IMR-90 (cell line): Measurements from ENCODE around the gene ODAD2.

ENCODE experiments used
- BHLHE40 ChIP-seq: fragments of 150-350 bp; IDR thresholded peaks from 2 replicates; pipeline ENCODE4 v1.6.1; 2016; ENCODE audit warnings: mild to moderate bottlenecking, low read depth, low read length
- CTCF ChIP-seq: conservative IDR thresholded peaks from 2 replicates; pipeline ENCODE4 v1.5.1; 2012; ENCODE audit warnings: mild to moderate bottlenecking, low read depth, low read length, improper control_type of control experiment
- ELK1 ChIP-seq: fragments of 150-350 bp; IDR thresholded peaks from 2 replicates; pipeline ENCODE4 v1.6.1; 2016; ENCODE audit warnings: low read depth, mild to moderate bottlenecking, low read length, moderate library complexity, borderline replicate concordance
- MAFK ChIP-seq: IDR thresholded peaks from 2 replicates; pipeline ENCODE4 v1.6.1; 2012; ENCODE audit warnings: low read depth, low read length, improper control_type of control experiment
- MAZ ChIP-seq: IDR thresholded peaks from 2 replicates; pipeline ENCODE4 v1.6.1; 2012; ENCODE audit warnings: low read depth, mild to moderate bottlenecking, low read length, improper control_type of control experiment, moderate library complexity, borderline replicate concordance
- POLR2A ChIP-seq: IDR thresholded peaks from 2 replicates; pipeline ENCODE4 v1.6.1; 2012; ENCODE audit warnings: mild to moderate bottlenecking, low read depth, low read length
- RCOR1 ChIP-seq: IDR thresholded peaks from 2 replicates; pipeline ENCODE4 v1.6.1; 2012; ENCODE audit warnings: mild to moderate bottlenecking, low read length, improper control_type of control experiment; ENCODE audit not compliant: insufficient replicate concordance
- SMC3 ChIP-seq: fragments of 150-350 bp; IDR thresholded peaks from 2 replicates; pipeline ENCODE4 v1.6.1; 2016; ENCODE audit warnings: low read depth, mild to moderate bottlenecking, antibody characterized with exemption, low read length, moderate library complexity
- USF2 ChIP-seq: fragments of 150-350 bp; IDR thresholded peaks from 2 replicates; pipeline ENCODE4 v1.6.1; 2017; ENCODE audit warnings: mild to moderate bottlenecking, antibody characterized with exemption, low read length, low read depth

DNA sequence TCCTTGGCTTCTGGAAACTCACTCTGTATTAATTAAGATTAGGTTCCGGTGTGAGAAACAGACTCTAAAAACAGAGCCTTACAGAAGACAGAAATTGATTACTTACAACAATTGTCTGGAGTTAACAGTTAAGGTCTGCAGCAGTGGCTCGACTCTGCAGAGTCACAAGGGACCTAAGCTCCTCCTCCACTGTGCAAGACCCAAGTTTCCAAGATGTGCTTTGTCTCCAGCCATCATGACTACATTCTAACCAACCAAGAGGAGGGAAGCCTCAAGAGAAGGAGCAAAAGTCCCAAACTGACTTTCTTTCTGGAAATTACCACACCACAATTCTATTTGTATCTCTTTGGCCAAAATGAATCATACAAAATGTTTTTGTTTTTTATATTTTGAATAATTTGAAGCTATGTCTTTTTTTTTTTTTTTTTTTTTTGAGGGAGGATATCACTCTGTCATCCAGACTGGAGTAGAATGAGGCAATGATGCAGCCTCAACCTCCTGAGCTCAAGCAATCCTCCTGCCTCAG is 14.2 kb upstream of the ODAD2 start:
- TF ChIP-seq CTCF = no peak
- TF ChIP-seq POLR2A = no peak
- TF ChIP-seq MAFK = no peak
- no peak for TF ChIP-seq MAZ
- no peak for TF ChIP-seq BHLHE40
- no peak for TF ChIP-seq RCOR1
- TF ChIP-seq SMC3 = no peak
- TF ChIP-seq ELK1 = no peak
- no peak for TF ChIP-seq USF2
